Kidney (tissue), 14 donors: ENCODE measurements around the gene POU2F1. TPM values are rescaled to one million over a fixed set of nuclear protein-coding genes. Genes with fewer than 3 reads are reported as not detected.

Source experiments
- DNase-seq, 5 donors: peaks; one replicate each; pipeline ENCODE4 v3.0.0-alpha.2; 2013 to 2020
- FAIRE-seq: peaks from 2 replicates; lab custom pipeline; 2012; peaks lifted over from hg19 to GRCh38; lab: Jason Lieb, UNC
- H3K27ac ChIP-seq, 2 donors: one replicate each; pipeline ENCODE4 v1.7.0; 2013; ENCODE audit warnings: low read depth in 2 of 2, low read length in 2 of 2, inconsistent platforms in 1 of 2
- H3K27me3 ChIP-seq: one replicate; pipeline ENCODE4 v1.7.1; 2013; ENCODE audit warnings: low read length, inconsistent platforms; ENCODE audit not compliant: control insufficient read depth, insufficient read depth
- H3K36me3 ChIP-seq, 3 donors: one replicate each; pipeline versions ENCODE4 v1.7.0 to v1.7.1; 2013; ENCODE audit warnings: low read length in 3 of 3, control low read depth in 1 of 3, inconsistent platforms in 1 of 3; ENCODE audit not compliant: insufficient read depth in 3 of 3, control insufficient read depth in 2 of 3
- H3K4me1 ChIP-seq, 3 donors: one replicate each; pipeline versions ENCODE4 v1.7.0 to v1.7.1; 2013; ENCODE audit warnings: low read length in 3 of 3, inconsistent platforms in 1 of 3, low read depth in 1 of 3; ENCODE audit not compliant: control insufficient read depth in 2 of 3, insufficient read depth in 2 of 3
- H3K4me3 ChIP-seq, 3 donors: one replicate each; pipeline versions ENCODE4 v1.7.0 to v1.8.1; 2013; ENCODE audit warnings: low read length in 3 of 3, control low read depth in 1 of 3, inconsistent platforms in 1 of 3
- H3K9ac ChIP-seq, 3 donors: one replicate each; pipeline versions ENCODE4 v1.7.0 to v1.7.1; 2013; ENCODE audit warnings: low read length in 3 of 3, control low read depth in 1 of 3, inconsistent platforms in 1 of 3
- H3K9me3 ChIP-seq, 3 donors: one replicate each; pipeline versions ENCODE4 v1.7.0 to v1.7.1; 2013; ENCODE audit warnings: low read length in 3 of 3, control low read depth in 1 of 3, inconsistent platforms in 1 of 3; ENCODE audit not compliant: control insufficient read depth in 2 of 3, insufficient read depth in 1 of 3
- intact Hi-C: fragments of 100-400 bp; cut with DNase I; formaldehyde crosslinking; loops from one replicate; pipeline ENCODE4 v1.11.1; 2022
- polyA plus RNA-seq: library from polyadenylated mRNA; stranded (reverse); fragments of 350-450 nt; fragmentation: Illumina TruSeq; extraction: RNeasy Lipid Tissue Mini Kit (QIAGEN cat#74804); gene quantifications from one replicate; pipeline ENCODE4 v1.2.3, GENCODE V29; 2014; ENCODE audit warnings: low read depth, low replicate concordance; ENCODE audit not compliant: insufficient read depth
- total RNA-seq: library from RNA; stranded (reverse); fragmentation: NEBNext Ultra II Directional; extraction: Animal tissue kit (Norgen Biotek cat#: 25700); gene quantifications from one replicate; pipeline ENCODE4 v1.2.1, GENCODE V29; 2021
- TF ChIP-seq, protein P1 (sequence below): IDR thresholded peaks from 3 replicates; pipeline ENCODE4 v1.5.1; 2012; ENCODE audit warnings: mild to moderate bottlenecking, moderate library complexity, borderline replicate concordance; ENCODE audit not compliant: insufficient read depth; ENCODE audit errors: extremely low read depth
- donor health status: control.
- donor health status: control.
- donor health status: control.
- donor health status: control.
- donor health status: control.
- donor health status: DM: yes; HTN: yes; CAD: no.
- donor health status: Normal renal cell carcinoma (clear cell type).

The POU2F1 gene
- total and polyA plus RNA-seq, 2 donors from 2014 or later, result 1.9 to 25.2 TPM

DNA sequence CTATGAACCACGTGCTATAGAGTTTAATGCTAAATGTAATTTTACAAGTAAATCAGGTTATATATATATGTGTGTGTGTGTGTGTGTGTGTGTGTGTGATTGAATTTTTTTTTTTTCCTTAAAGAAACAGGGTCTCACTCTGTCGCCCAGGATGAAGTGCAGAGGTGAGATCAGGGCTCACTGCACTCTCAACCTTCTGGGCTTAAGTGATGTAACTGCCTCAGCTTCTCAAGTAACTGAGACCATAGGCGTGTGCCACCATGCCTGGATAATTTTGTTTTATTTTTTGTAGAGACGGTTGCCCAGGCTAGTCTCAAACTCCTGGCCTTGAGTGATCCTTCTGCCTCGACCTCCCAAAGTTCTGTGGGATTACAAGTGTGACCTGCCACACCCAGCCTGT, 26.3 kb downstream of the POU2F1 start:
- H3K4me3 ChIP-seq, result no peak overlapping the region
- H3K9ac ChIP-seq, result no peak overlapping the region
- FAIRE-seq (no peak), DNase-seq (no peak)
- no peaks in the 10 kb centered on the region for H3K36me3 ChIP-seq
- H3K4me1 ChIP-seq, result no peaks in the 10 kb centered on the region
- TF ChIP-seq, protein P1, sequence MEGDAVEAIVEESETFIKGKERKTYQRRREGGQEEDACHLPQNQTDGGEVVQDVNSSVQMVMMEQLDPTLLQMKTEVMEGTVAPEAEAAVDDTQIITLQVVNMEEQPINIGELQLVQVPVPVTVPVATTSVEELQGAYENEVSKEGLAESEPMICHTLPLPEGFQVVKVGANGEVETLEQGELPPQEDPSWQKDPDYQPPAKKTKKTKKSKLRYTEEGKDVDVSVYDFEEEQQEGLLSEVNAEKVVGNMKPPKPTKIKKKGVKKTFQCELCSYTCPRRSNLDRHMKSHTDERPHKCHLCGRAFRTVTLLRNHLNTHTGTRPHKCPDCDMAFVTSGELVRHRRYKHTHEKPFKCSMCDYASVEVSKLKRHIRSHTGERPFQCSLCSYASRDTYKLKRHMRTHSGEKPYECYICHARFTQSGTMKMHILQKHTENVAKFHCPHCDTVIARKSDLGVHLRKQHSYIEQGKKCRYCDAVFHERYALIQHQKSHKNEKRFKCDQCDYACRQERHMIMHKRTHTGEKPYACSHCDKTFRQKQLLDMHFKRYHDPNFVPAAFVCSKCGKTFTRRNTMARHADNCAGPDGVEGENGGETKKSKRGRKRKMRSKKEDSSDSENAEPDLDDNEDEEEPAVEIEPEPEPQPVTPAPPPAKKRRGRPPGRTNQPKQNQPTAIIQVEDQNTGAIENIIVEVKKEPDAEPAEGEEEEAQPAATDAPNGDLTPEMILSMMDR, result no peak
- no peaks in the 10 kb centered on the region for H3K9me3 ChIP-seq
- no peak overlapping the region for H3K27ac ChIP-seq
- H3K27me3 ChIP-seq, result no peaks in the 10 kb centered on the region
- intact Hi-C loops, result no loop called here

DNA sequence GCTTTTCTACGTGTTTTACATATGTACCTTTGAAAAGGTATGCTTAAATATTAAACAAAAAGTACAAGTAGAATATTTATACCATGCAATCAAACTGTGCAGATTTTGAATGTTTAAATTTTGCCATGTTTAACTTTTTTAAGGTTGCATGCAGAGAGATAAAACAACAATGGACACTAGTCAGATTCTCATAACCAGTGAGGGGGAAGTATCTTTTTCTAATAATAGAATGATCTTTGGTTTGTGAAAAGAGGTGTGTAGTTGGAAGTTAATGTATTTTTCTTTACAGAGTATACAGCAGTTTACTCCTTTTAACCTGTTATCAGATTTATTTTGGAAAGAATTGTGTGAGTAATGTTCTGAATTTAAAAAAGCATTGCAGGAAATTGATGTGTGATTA, 27.1 kb downstream of the POU2F1 start:
- DNase-seq (no peak), FAIRE-seq (no peak)
- no peaks in the 10 kb centered on the region for H3K27me3 ChIP-seq
- no peaks in the 10 kb centered on the region for H3K4me1 ChIP-seq
- no peak overlapping the region for H3K27ac ChIP-seq
- no peaks in the 10 kb centered on the region for H3K36me3 ChIP-seq
- no peak overlapping the region for H3K4me3 ChIP-seq
- H3K9me3 ChIP-seq, result no peaks in the 10 kb centered on the region
- intact Hi-C loops, result no loop called here
- TF ChIP-seq, protein P1, result no peak
- no peak overlapping the region for H3K9ac ChIP-seq

DNA sequence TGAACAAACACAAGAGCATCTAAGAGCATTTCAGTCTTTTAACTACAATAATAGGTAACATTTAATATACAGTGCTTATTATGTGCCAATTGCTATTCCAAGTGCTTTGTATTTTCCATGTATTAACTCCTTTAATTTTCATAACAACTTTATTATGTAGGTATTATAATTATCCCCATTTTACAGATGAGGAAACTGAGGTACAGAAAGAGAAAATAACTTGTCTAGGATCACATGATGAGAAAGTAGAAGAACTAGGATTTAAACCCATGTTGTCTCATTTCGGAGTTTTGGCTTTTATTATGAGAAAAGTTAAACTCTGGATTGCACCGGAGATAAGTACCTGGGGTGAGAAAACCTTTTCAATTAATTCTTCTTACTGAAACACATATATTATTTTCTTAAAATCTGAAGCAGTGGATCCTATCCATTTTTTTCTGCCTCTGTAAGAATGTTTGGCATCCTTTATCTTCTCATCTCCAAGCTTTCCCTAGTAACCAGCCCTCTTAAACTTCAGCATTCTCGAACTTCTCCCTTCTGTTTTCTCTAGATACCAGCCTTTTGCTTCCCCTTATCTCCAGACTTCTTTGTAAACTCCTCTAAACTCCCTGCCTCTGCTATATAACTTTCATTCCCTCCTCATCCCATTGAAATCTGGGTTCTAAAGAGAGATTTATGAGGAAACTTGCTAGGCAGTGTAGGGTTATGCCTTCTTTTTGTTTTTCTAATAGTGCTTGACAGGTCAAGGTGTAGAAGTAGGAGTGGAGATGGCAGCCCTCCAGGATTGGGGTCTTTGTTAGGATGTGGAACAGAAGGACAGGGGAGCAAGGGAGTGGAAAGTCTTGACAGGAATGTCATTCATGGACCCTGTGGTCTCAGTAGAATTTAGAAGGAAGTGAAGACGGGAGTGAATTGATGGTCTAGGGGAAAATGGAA, 28.3 kb downstream of the POU2F1 start:
- no peak overlapping the region for H3K4me3 ChIP-seq
- H3K27ac ChIP-seq, result no peak overlapping the region
- no peaks in the 10 kb centered on the region for H3K36me3 ChIP-seq
- intact Hi-C loops, result no loop called here
- no peaks in the 10 kb centered on the region for H3K4me1 ChIP-seq
- no peak overlapping the region for H3K9ac ChIP-seq
- no peak for DNase-seq
- H3K27me3 ChIP-seq, result no peaks in the 10 kb centered on the region
- H3K9me3 ChIP-seq, result no peaks in the 10 kb centered on the region
- TF ChIP-seq, protein P1, result no peak
- FAIRE-seq, result no peak
